NOMO-1 treated with dmso at 0.1 percent for 144 hours (cell line): ENCODE measurements around the gene TRERF1.
A peak's percentile ranks its signal among the peaks of the same experiment; 100 is the strongest.

Source experiments
- DNase-seq: peaks from one replicate; lab custom pipeline; 2025; ENCODE audit not compliant: unreplicated experiment; lab: John Stamatoyannopoulos, UW

Gene TRERF1

GRCh38 chr6:42368181-42368580, 83.5 kb downstream of the TRERF1 start:
- no peak for DNase-seq

GRCh38 chr6:42367353-42368011, 84.2 kb downstream of the TRERF1 start:
- peak; percentile 49 for DNase-seq

- DNase-seq = no peak
These were observed 84.8 kb downstream of the TRERF1 start for GRCh38 chr6:42366999-42367352.

- no peak for DNase-seq
These were observed 85.6 kb downstream of the TRERF1 start for GRCh38 chr6:42366011-42366705.

- no peak for DNase-seq
These were observed 86.7 kb downstream of the TRERF1 start for GRCh38 chr6:42365021-42365420.

- DNase-seq = no peak
These were observed 87.5 kb downstream of the TRERF1 start for GRCh38 chr6:42363926-42364849.

- no peak for DNase-seq
These were observed 90.7 kb downstream of the TRERF1 start for GRCh38 chr6:42361036-42361435.

- DNase-seq = no peak
These were observed 92.7 kb downstream of the TRERF1 start for GRCh38 chr6:42359021-42359420.

- DNase-seq = no peak
These were observed 96.3 kb downstream of the TRERF1 start for GRCh38 chr6:42355416-42355815.

- DNase-seq = no peak
These were observed 97.0 kb downstream of the TRERF1 start for GRCh38 chr6:42354702-42355101.

GRCh38 chr6:42352856-42353564, 98.7 kb downstream of the TRERF1 start:
- no peak for DNase-seq

GRCh38 chr6:42350911-42351310, 100.8 kb downstream of the TRERF1 start:
- no peak for DNase-seq

GRCh38 chr6:42349753-42350511, 101.8 kb downstream of the TRERF1 start:
- DNase-seq = no peak

GRCh38 chr6:42347456-42347855, 104.3 kb downstream of the TRERF1 start:
- no peak for DNase-seq

GRCh38 chr6:42345696-42346416, 105.9 kb downstream of the TRERF1 start:
- no peak for DNase-seq

- DNase-seq = no peak
These were observed 107.0 kb downstream of the TRERF1 start for GRCh38 chr6:42344756-42345155.

- DNase-seq = no peak
These were observed 109.8 kb downstream of the TRERF1 start for GRCh38 chr6:42341771-42342553.

- no peak for DNase-seq
These were observed 110.5 kb downstream of the TRERF1 start for GRCh38 chr6:42341221-42341620.

GRCh38 chr6:42340511-42340910, 111.2 kb downstream of the TRERF1 start:
- no peak for DNase-seq
